ENCODE measurements around the gene SHC1. TPM values are rescaled to one million over a fixed set of nuclear protein-coding genes. Genes with fewer than 3 reads are reported as not detected.

SHC1 gene
- total RNA-seq, 1 donor from 2014 or later: 211 TPM

- no peaks in the 10 kb centered on the region for H3K9me3 ChIP-seq
- peak overlapping the region in 1 of 2 donors; percentile 73 for H3K27ac ChIP-seq
- peaks cover 3 to 9% of the 10 kb centered on the region in 2 donors for H3K36me3 ChIP-seq
- peak overlapping the region in 1 of 2 donors; percentile 3 for H3K4me3 ChIP-seq
- H3K27me3 ChIP-seq: no peaks in the 10 kb centered on the region
- TF ChIP-seq CTCF (IDR thresholded peaks at IDR 0.05): no peak
- DNase-seq (ENCODE audit: low spot score in 2 of 2): no peak
- peaks cover 11 to 58% of the 10 kb centered on the region in 2 donors for H3K4me1 ChIP-seq
- intact Hi-C loops (cut with DNase I): no loop called here
Measured at GRCh38 chr1:155009742-155010141, 39.2 kb upstream of the SHC1 start.

- Histone ChIP-seq H3K4me3 (peak overlapping the region in 1 of 2 donors; percentile 37), H3K4me1 (peaks cover 16 to 62% of the 10 kb centered on the region in 2 donors), H3K9me3 (no peaks in the 10 kb centered on the region), H3K27me3 (no peaks in the 10 kb centered on the region), H3K36me3 (peaks cover 2 to 4% of the 10 kb centered on the region in 2 donors), H3K27ac (peak overlapping the region; percentile 73 to 98)
- no peak for TF ChIP-seq CTCF (IDR thresholded peaks at IDR 0.05)
- intact Hi-C loops (cut with DNase I): no loop called here
- no peak for DNase-seq (ENCODE audit: low spot score in 2 of 2)
Measured at GRCh38 chr1:155009221-155009711, 38.7 kb upstream of the SHC1 start.

- no peaks in the 10 kb centered on the region for H3K27me3 ChIP-seq
- no peak for TF ChIP-seq CTCF (IDR thresholded peaks at IDR 0.05)
- H3K9me3 ChIP-seq: no peaks in the 10 kb centered on the region
- peak overlapping the region in 1 of 2 donors; percentile 37 for H3K4me3 ChIP-seq
- no peaks in the 10 kb centered on the region for H3K36me3 ChIP-seq
- no peak for DNase-seq (ENCODE audit: low spot score in 2 of 2)
- peaks cover 18 to 62% of the 10 kb centered on the region in 2 donors for H3K4me1 ChIP-seq
- H3K27ac ChIP-seq: peak overlapping the region; percentile 73 to 98
- intact Hi-C loops (cut with DNase I): no loop called here
Measured at GRCh38 chr1:155008015-155008941, 37.7 kb upstream of the SHC1 start.

GRCh38 chr1:155007251-155007828 lies 36.8 kb upstream of the SHC1 start:
- Histone ChIP-seq H3K9me3 (no peaks in the 10 kb centered on the region), H3K27ac (peak overlapping the region; percentile 73 to 98), H3K4me1 (peaks cover 18 to 61% of the 10 kb centered on the region in 2 donors), H3K27me3 (no peaks in the 10 kb centered on the region), H3K36me3 (no peaks in the 10 kb centered on the region), H3K4me3 (peak overlapping the region in 1 of 2 donors; percentile 37)
- no peak for DNase-seq (ENCODE audit: low spot score in 2 of 2)
- intact Hi-C loops (cut with DNase I): no loop called here
- no peak for TF ChIP-seq CTCF (IDR thresholded peaks at IDR 0.05)

GRCh38 chr1:155006601-155007101 lies 36.1 kb upstream of the SHC1 start:
- Histone ChIP-seq H3K27ac (peak overlapping the region; percentile 97 to 98), H3K9me3 (no peaks in the 10 kb centered on the region), H3K4me3 (no peak overlapping the region), H3K27me3 (no peaks in the 10 kb centered on the region), H3K36me3 (no peaks in the 10 kb centered on the region), H3K4me1 (peaks cover 18 to 54% of the 10 kb centered on the region in 2 donors)
- DNase-seq (ENCODE audit: low spot score in 2 of 2): no peak
- intact Hi-C loops (cut with DNase I): no loop called here
- no peak for TF ChIP-seq CTCF (IDR thresholded peaks at IDR 0.05)
